K562 (cell line): ENCODE measurements around the gene BIRC6. TPM values are rescaled to one million over a fixed set of nuclear protein-coding genes. Genes with fewer than 3 reads are reported as not detected.

Experiments
- ATAC-seq: fragments of 200-7000 bp; cut with Tn5 transposase; 3 replicates; pipeline ENCODE4 v1.9.1; 2020; ENCODE audit warnings: moderate library complexity
- BruUV-seq: library from RNA; stranded (reverse); fragments of 400-500 nt; replicated peaks from 2 replicates; lab custom pipeline; 2021; lab: Mats Ljungman, UMichigan
- CTCF ChIA-PET: fragments of 300-600 bp; formaldehyde crosslinking; extraction: SDS; loops from one replicate; lab custom pipeline; 2021; ENCODE audit warnings: low intra/inter-chr PET ratio; lab: Yijun Ruan, JAX
- POLR2A ChIA-PET: fragments of 300-600, 350-650 bp; sonication (Branson Sonifier 250); formaldehyde crosslinking; extraction: SDS; loops from one replicate; lab custom pipeline; 2021; ENCODE audit warnings: antibody characterized with exemption, inconsistent platforms; lab: Yijun Ruan, JAX
- DNase-seq, 4 experiments: peaks; one replicate each; pipeline versions ENCODE4 v3.0.0 to v3.0.0-alpha.2; 2011 to 2018; ENCODE audit warnings: low spot score in 3 of 4, mixed read lengths in 3 of 4; ENCODE audit errors: extremely low read depth in 1 of 4
- FAIRE-seq: peaks from 2 replicates; lab custom pipeline; 2011; peaks lifted over from hg19 to GRCh38; lab: Jason Lieb, UNC
- H2AFZ ChIP-seq: 2 replicates; pipeline ENCODE4 v1.6.0; 2011; ENCODE audit warnings: low read depth, low read length, control low read depth, inconsistent platforms
- H3K27ac ChIP-seq: fragments of 200-600 bp; 3 replicates; pipeline ENCODE4 v1.8.0; 2011; ENCODE audit warnings: low read depth, mild to moderate bottlenecking, control low read depth, inconsistent platforms, low read length, moderate library complexity, mixed read lengths; ENCODE audit errors: extremely low read depth
- H3K27me3 ChIP-seq, 2 experiments: fragments of 300-600 bp in 1 of 2; 2 replicates in 1 of 2; 3 replicates in 1 of 2; pipeline versions ENCODE4 v1.6.0 to v1.8.0; 2011; ENCODE audit warnings: inconsistent platforms in 2 of 2, low read length in 2 of 2, mild to moderate bottlenecking in 1 of 2, mixed read lengths in 1 of 2, moderate library complexity in 1 of 2; ENCODE audit not compliant: control insufficient read depth in 2 of 2, insufficient read depth in 2 of 2
- H3K36me3 ChIP-seq: fragments of 300-600 bp; 3 replicates; pipeline ENCODE4 v1.8.0; 2011; ENCODE audit warnings: mild to moderate bottlenecking, low read length, inconsistent platforms; ENCODE audit not compliant: control insufficient read depth, insufficient read depth
- H3K4me1 ChIP-seq, 2 experiments: fragments of 200-600 bp in 1 of 2; replicated peaks in 1 of 2; 2 replicates in 1 of 2; 3 replicates in 1 of 2; pipeline versions ENCODE4 v1.5.1 to v1.8.0; 2011; ENCODE audit warnings: inconsistent platforms in 2 of 2, low read length in 2 of 2, mild to moderate bottlenecking in 1 of 2, mixed read lengths in 1 of 2, moderate library complexity in 1 of 2; ENCODE audit not compliant: control insufficient read depth in 2 of 2, insufficient read depth in 2 of 2
- H3K4me2 ChIP-seq: 2 replicates; pipeline ENCODE4 v1.6.1; 2011; ENCODE audit warnings: low read length, control low read depth, inconsistent platforms, mixed read lengths; ENCODE audit not compliant: insufficient read depth
- H3K4me3 ChIP-seq: fragments of 200-600 bp; sonication (generic), shearing (Covaris generic); 2 replicates; pipeline ENCODE4 v1.5.1; 2016; ENCODE audit warnings: control low read depth, inconsistent platforms
- H3K79me2 ChIP-seq: fragments of 200-600 bp; 3 replicates; pipeline ENCODE4 v1.8.0; 2011; ENCODE audit warnings: low read length, inconsistent platforms; ENCODE audit not compliant: control insufficient read depth, insufficient read depth
- H3K9ac ChIP-seq, 2 experiments: 2 replicates each; pipeline versions ENCODE4 v1.6.0 to v1.6.1; 2011; ENCODE audit warnings: low read depth in 2 of 2, low read length in 2 of 2, control low read depth in 1 of 2, inconsistent platforms in 1 of 2, mild to moderate bottlenecking in 1 of 2, mixed read lengths in 1 of 2; ENCODE audit not compliant: insufficient read depth in 1 of 2
- H3K9me1 ChIP-seq: one replicate; pipeline ENCODE4 v1.6.0; 2011; ENCODE audit warnings: inconsistent platforms, mild to moderate bottlenecking, low read length, moderate library complexity; ENCODE audit not compliant: control insufficient read depth, insufficient read depth
- H3K9me3 ChIP-seq: replicated peaks from 2 replicates; pipeline ENCODE4 v1.5.1; 2011; ENCODE audit warnings: low read depth, low read length, inconsistent platforms; ENCODE audit not compliant: control insufficient read depth, insufficient read depth
- H4K20me1 ChIP-seq: replicated peaks from 2 replicates; pipeline ENCODE4 v1.6.1; 2011; ENCODE audit warnings: low read length, inconsistent platforms, mixed read lengths; ENCODE audit not compliant: control insufficient read depth, insufficient read depth
- BCL6 ChIP-seq: fragments of 250-450 bp; sonication (Bioruptor Pico); IDR thresholded peaks from 2 replicates; pipeline ENCODE4 v1.4.0; 2020
- CBFA2T2 ChIP-seq: fragments of 450-650 bp; conservative IDR thresholded peaks from 2 replicates; pipeline ENCODE4 v1.6.1; 2017; ENCODE audit warnings: mild to moderate bottlenecking
- CEBPG ChIP-seq, 3 experiments: fragments of 200-800 bp in 1 of 3; sonication (Bioruptor generic) in 1 of 3; sonication (generic) in 1 of 3; formaldehyde crosslinking in 1 of 3; IDR thresholded peaks in 2 of 3; conservative IDR thresholded peaks in 1 of 3; 2 replicates each; pipeline versions ENCODE4 v1.6.1 to v1.8.0; 2016 to 2022; ENCODE audit warnings: missing compliant biosample characterization in 2 of 3, missing genetic modification characterization in 2 of 3, mild to moderate bottlenecking in 1 of 3, missing genetic modification reagents in 1 of 3
- CHD4 ChIP-seq: fragments of 200-600 bp; sonication (generic); IDR thresholded peaks from 3 replicates; pipeline ENCODE4 v1.6.1; 2012; ENCODE audit warnings: low read depth, mild to moderate bottlenecking, mixed read lengths, low read length, inconsistent platforms; ENCODE audit not compliant: insufficient read depth, insufficient replicate concordance, poor library complexity, severe bottlenecking
- MAZ ChIP-seq, 2 experiments: fragments of 450-650 bp in 1 of 2; sonication (generic) in 1 of 2; formaldehyde crosslinking; IDR thresholded peaks in 1 of 2; conservative IDR thresholded peaks in 1 of 2; 2 replicates each; pipeline versions ENCODE4 v1.4.0 to v1.5.0; 2020; ENCODE audit warnings: mild to moderate bottlenecking in 1 of 2, missing genetic modification reagents in 1 of 2
- MTA3 ChIP-seq: fragments of 450-650 bp; formaldehyde crosslinking; IDR thresholded peaks from 2 replicates; pipeline ENCODE4 v1.6.1; 2017; ENCODE audit warnings: mild to moderate bottlenecking, borderline replicate concordance
- NCOA1 ChIP-seq: fragments of 450-650 bp; IDR thresholded peaks from 2 replicates; pipeline ENCODE4 v1.6.1; 2016; ENCODE audit warnings: low read depth
- PHF21A ChIP-seq: fragments of 450-650 bp; IDR thresholded peaks from 2 replicates; pipeline ENCODE4 v1.6.1; 2017; ENCODE audit warnings: low read depth, borderline replicate concordance
- TAF15 ChIP-seq: fragments of 200-400 bp; formaldehyde crosslinking; IDR thresholded peaks from 2 replicates; pipeline ENCODE4 v1.6.1; 2017; ENCODE audit warnings: mild to moderate bottlenecking, low read depth, low read length, moderate library complexity
- WGBS: fragments of 100-300 bp; shearing (Covaris generic); methylation state at CpG from one replicate; pipeline ENCODE4 v1.1.6; 2016; ENCODE audit warnings: low coverage, mixed read lengths; ENCODE audit not compliant: insufficient coverage; ENCODE audit errors: missing lambda C conversion rate; 5-methylcytosine and 5-hydroxymethylcytosine counted together
- in situ Hi-C: fragments of 300-500 bp; cut with MboI; formaldehyde crosslinking; loops from 4 replicates; pipeline ENCODE4 v1.15.0; 2018; ENCODE audit warnings: inconsistent platforms, mixed read lengths
- intact Hi-C: fragments of 100-400 bp; cut with micrococcal nuclease; formaldehyde crosslinking; loops from 2 replicates; pipeline ENCODE4 v1.14.2; 2022
- polyA plus RNA-seq, 8 experiments: library from polyadenylated mRNA; depleted of rRNA in 4 of 8; stranded (reverse) in 5 of 8; unstranded in 3 of 8; fragments of >200 nt; fragmentation: Nextera tagmentation in 2 of 8; fragmentation: Illumina TruSeq in 1 of 8; extraction: Ambion mirVana in 2 of 8; extraction: Trizol in 1 of 8; gene quantifications; 2 replicates each; pipeline versions ENCODE4 v1.2.1 to v1.2.3, GENCODE V29; 2011 to 2014; ENCODE audit warnings: inconsistent platforms in 1 of 8, missing spikeins in 1 of 8
- total RNA-seq, 7 experiments: library from RNA; depleted of rRNA in 6 of 7; stranded (reverse); fragments of >200 nt in 6 of 7; fragmentation: Illumina TruSeq in 2 of 7; extraction: Trizol in 2 of 7; gene quantifications; 2 replicates each; pipeline versions ENCODE4 v1.2.1 to v1.2.3, GENCODE V29; 2011 to 2021; ENCODE audit warnings: low replicate concordance in 1 of 7
- TF ChIP-seq, protein P1 (sequence below), 2 experiments: fragments of 450-650 bp in 1 of 2; sonication (generic) in 1 of 2; formaldehyde crosslinking in 1 of 2; IDR thresholded peaks in 1 of 2; conservative IDR thresholded peaks in 1 of 2; 2 replicates each; pipeline versions ENCODE4 v1.6.1 to v1.8.1; 2016 to 2023; ENCODE audit warnings: mild to moderate bottlenecking in 2 of 2, moderate library complexity in 2 of 2, inconsistent platforms in 1 of 2, missing genetic modification reagents in 1 of 2
- TF ChIP-seq, protein P2 (sequence below): fragments of 250-450 bp; sonication (Bioruptor Pico); IDR thresholded peaks from 2 replicates; pipeline ENCODE4 v1.5.0; 2021; ENCODE audit warnings: mild to moderate bottlenecking, borderline replicate concordance
- TF ChIP-seq, protein P3 (sequence below): fragments of 250-450 bp; sonication (Bioruptor Pico); IDR thresholded peaks from 2 replicates; pipeline ENCODE4 v1.4.0; 2020; ENCODE audit warnings: mild to moderate bottlenecking, moderate library complexity

The BIRC6 gene
- total and polyA plus RNA-seq, 9 of the 15 experiments (the other 6 are each of a cell fraction or from before 2014, with no cell fraction given): 18.8 to 110 (median 49.8) TPM

DNA sequence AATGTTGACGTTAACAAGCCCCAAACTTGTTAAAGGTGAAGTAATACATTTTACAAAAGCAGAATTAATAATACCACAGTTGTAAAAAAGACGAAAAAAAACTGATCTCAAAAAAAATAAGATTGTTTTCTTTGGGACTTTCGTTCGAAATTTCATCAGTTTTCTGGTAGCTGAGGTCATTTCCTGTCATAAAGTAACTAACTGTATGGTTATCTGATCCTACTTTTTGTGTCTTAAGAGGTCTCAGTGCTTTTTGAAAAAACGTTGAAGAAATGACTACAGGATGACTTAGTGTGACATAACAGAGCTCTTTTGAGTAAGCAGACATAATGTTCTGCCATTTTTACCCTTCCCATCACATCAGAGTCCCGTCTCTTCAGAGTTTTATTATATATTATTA lies 79.3 kb downstream of the BIRC6 start (continued):
- TF ChIP-seq, protein P1, sequence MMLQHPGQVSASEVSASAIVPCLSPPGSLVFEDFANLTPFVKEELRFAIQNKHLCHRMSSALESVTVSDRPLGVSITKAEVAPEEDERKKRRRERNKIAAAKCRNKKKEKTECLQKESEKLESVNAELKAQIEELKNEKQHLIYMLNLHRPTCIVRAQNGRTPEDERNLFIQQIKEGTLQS (IDR thresholded peaks at IDR 0.05): peak; percentile 61; the same call in 1 of the 2 replicates
- TF ChIP-seq, protein P1 (CRISPR knock-in tag; conservative IDR thresholded peaks at IDR 0.05): no peak
- TF ChIP-seq CEBPG (CRISPR knock-in tag; IDR thresholded peaks at IDR 0.05): no peak
- peak in 1 of 2 experiments; percentile 43; a peak in 2 of 4 replicates for TF ChIP-seq CEBPG (tag; conservative IDR thresholded peaks at IDR 0.05 in 1 of 2, IDR thresholded peaks at IDR 0.05 in 1 of 2)

DNA sequence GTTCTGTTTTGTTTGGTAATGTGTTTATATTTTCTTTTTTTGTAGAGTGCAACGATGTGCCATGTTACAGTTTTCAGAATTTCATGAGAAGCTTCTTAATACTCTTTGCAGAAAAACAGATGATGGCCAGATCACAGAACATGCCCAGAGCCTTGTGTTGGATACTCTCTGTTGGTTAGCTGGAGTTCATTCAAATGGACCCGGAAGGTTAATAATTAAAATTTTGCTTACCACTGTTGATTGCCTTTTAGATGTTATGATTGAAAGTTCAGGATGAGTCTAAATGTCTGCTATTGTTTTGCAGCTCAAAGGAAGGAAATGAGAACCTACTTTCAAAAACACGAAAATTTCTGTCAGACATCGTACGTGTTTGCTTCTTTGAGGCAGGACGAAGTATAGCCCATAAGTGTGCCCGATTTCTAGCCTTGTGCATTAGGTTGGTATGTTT lies 85.2 kb downstream of the BIRC6 start:
- CTCF ChIA-PET: no interaction called here
- Histone ChIP-seq H3K9me1 (no peaks in the 10 kb centered on the region), H4K20me1 (no peaks in the 10 kb centered on the region), H2AFZ (no peak overlapping the region), H3K4me1 (no peaks in the 10 kb centered on the region), H3K4me2 (no peak overlapping the region), H3K27ac (no peak overlapping the region), H3K9ac (no peak overlapping the region), H3K9me3 (no peaks in the 10 kb centered on the region), H3K79me2 (no peaks in the 10 kb centered on the region), H3K27me3 (no peaks in the 10 kb centered on the region), H3K4me3 (no peak overlapping the region), H3K36me3 (peaks cover 87% of the 10 kb centered on the region)
- ATAC-seq (no peak), FAIRE-seq (peak; percentile 48), DNase-seq (no peak)
- intact Hi-C loops (no loop called here), in situ Hi-C loops (no loop called here)
- no TSS peak for BruUV-seq
- POLR2A ChIA-PET: no interaction called here
- WGBS: 97% methylated on average over 7 of the region's 7 CpGs
- no peak for TF ChIP-seq CHD4
- TF ChIP-seq, protein P2, sequence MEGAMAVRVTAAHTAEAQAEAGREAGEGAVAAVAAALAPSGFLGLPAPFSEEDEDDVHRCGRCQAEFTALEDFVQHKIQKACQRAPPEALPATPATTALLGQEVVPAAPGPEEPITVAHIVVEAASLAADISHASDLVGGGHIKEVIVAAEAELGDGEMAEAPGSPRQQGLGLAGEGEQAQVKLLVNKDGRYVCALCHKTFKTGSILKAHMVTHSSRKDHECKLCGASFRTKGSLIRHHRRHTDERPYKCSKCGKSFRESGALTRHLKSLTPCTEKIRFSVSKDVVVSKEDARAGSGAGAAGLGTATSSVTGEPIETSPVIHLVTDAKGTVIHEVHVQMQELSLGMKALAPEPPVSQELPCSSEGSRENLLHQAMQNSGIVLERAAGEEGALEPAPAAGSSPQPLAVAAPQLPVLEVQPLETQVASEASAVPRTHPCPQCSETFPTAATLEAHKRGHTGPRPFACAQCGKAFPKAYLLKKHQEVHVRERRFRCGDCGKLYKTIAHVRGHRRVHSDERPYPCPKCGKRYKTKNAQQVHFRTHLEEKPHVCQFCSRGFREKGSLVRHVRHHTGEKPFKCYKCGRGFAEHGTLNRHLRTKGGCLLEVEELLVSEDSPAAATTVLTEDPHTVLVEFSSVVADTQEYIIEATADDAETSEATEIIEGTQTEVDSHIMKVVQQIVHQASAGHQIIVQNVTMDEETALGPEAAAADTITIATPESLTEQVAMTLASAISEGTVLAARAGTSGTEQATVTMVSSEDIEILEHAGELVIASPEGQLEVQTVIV: no peak
- no peak for TF ChIP-seq MTA3
- no peak for TF ChIP-seq TAF15
- no peak for TF ChIP-seq CBFA2T2
- TF ChIP-seq, protein P3, sequence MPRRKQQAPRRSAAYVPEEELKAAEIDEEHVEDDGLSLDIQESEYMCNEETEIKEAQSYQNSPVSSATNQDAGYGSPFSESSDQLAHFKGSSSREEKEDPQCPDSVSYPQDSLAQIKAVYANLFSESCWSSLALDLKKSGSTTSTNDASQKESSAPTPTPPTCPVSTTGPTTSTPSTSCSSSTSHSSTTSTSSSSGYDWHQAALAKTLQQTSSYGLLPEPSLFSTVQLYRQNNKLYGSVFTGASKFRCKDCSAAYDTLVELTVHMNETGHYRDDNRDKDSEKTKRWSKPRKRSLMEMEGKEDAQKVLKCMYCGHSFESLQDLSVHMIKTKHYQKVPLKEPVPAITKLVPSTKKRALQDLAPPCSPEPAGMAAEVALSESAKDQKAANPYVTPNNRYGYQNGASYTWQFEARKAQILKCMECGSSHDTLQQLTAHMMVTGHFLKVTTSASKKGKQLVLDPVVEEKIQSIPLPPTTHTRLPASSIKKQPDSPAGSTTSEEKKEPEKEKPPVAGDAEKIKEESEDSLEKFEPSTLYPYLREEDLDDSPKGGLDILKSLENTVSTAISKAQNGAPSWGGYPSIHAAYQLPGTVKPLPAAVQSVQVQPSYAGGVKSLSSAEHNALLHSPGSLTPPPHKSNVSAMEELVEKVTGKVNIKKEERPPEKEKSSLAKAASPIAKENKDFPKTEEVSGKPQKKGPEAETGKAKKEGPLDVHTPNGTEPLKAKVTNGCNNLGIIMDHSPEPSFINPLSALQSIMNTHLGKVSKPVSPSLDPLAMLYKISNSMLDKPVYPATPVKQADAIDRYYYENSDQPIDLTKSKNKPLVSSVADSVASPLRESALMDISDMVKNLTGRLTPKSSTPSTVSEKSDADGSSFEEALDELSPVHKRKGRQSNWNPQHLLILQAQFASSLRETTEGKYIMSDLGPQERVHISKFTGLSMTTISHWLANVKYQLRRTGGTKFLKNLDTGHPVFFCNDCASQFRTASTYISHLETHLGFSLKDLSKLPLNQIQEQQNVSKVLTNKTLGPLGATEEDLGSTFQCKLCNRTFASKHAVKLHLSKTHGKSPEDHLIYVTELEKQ (CRISPR knock-in tag): no peak
- TF ChIP-seq NCOA1: no peak
- no peak for TF ChIP-seq PHF21A
- no peak for TF ChIP-seq BCL6
- TF ChIP-seq MAZ (CRISPR knock-in tag; conservative IDR thresholded peaks at IDR 0.05 in 1 of 2, IDR thresholded peaks at IDR 0.05 in 1 of 2): no peak
